Right atrium auricular region (tissue), 2 donors: ENCODE results near the gene CDSN. TPM values are rescaled to one million over a fixed set of nuclear protein-coding genes. Genes with fewer than 3 reads are reported as not detected.

Experiments used
- DNase-seq: peaks from one replicate; pipeline ENCODE4 v3.0.0-alpha.2; 2019; ENCODE audit warnings: low spot score
- H3K27ac ChIP-seq, 2 donors: fragments of 200-600 bp; sonication (generic); 1 replicate in 1 of 2; 2 replicates in 1 of 2; pipeline ENCODE4 v1.5.1; 2016 to 2019
- H3K27me3 ChIP-seq, 2 donors: fragments of 200-600 bp; sonication (generic); one replicate each; pipeline versions ENCODE4 v1.5.1 to v1.6.0; 2017 to 2019
- H3K36me3 ChIP-seq: fragments of 200-600 bp; sonication (generic); one replicate; pipeline ENCODE4 v1.5.1; 2016
- H3K4me1 ChIP-seq, 2 donors: fragments of 200-600 bp; sonication (generic); one replicate each; pipeline versions ENCODE4 v1.5.1 to v1.6.0; 2017 to 2019
- H3K4me3 ChIP-seq, 2 donors: fragments of 200-600 bp; sonication (generic); 1 replicate in 1 of 2; 2 replicates in 1 of 2; pipeline ENCODE4 v1.5.1; 2017 to 2019; ENCODE audit warnings: mild to moderate bottlenecking in 1 of 2, moderate library complexity in 1 of 2
- H3K9me3 ChIP-seq, 2 donors: fragments of 200-600 bp; sonication (generic); one replicate each; pipeline ENCODE4 v1.5.1; 2019
- total RNA-seq, 2 donors: library from RNA; depleted of rRNA; stranded (reverse); fragments of >200 nt; gene quantifications; one replicate each; pipeline ENCODE4 v1.1.0, GENCODE V29; 2016
- TF ChIP-seq, protein P1 (sequence below), 2 donors: fragments of 200-600 bp; sonication (generic); IDR thresholded peaks; one replicate each; pipeline ENCODE4 v1.5.1; 2019; ENCODE audit warnings: antibody characterized with exemption in 2 of 2

CDSN gene
- total RNA-seq, 2 donors from 2014 or later = not detected

DNA sequence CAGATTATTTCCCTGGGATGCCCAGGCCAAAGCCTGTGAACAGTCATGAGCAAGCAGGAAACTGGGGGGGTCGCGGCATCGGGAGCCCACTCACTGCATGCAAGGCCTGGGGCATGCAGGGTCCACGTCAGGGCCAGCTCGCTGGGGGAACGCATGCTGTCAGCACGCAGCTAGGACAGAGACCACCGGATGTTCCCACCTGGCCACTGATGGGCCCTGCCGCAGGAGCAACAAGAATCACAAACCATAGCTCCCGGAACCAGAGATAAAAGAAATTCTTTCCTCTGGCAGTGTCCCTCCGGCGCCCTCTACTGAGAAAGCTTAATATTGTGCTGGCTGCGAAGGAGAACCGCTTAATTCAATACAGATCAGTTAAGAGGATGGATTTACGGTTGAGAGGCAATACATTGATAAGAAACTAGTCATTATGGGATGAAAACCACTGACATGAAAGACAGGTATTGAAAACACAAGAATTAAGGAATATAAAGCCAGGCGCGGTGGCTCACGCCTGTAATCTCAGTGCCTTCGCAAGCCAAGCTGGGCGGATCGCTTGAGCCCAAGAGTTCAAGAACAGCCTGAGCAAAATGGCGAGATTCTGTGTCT is 40.5 kb downstream of the CDSN start:
- no peaks in the 10 kb centered on the region for H3K27me3 ChIP-seq
- TF ChIP-seq, protein P1, sequence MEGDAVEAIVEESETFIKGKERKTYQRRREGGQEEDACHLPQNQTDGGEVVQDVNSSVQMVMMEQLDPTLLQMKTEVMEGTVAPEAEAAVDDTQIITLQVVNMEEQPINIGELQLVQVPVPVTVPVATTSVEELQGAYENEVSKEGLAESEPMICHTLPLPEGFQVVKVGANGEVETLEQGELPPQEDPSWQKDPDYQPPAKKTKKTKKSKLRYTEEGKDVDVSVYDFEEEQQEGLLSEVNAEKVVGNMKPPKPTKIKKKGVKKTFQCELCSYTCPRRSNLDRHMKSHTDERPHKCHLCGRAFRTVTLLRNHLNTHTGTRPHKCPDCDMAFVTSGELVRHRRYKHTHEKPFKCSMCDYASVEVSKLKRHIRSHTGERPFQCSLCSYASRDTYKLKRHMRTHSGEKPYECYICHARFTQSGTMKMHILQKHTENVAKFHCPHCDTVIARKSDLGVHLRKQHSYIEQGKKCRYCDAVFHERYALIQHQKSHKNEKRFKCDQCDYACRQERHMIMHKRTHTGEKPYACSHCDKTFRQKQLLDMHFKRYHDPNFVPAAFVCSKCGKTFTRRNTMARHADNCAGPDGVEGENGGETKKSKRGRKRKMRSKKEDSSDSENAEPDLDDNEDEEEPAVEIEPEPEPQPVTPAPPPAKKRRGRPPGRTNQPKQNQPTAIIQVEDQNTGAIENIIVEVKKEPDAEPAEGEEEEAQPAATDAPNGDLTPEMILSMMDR (IDR thresholded peaks at IDR 0.05) = peak; percentile 69 to 85
- no peak overlapping the region for H3K27ac ChIP-seq
- DNase-seq = peak; percentile 82
- H3K4me3 ChIP-seq = peak overlapping the region in 1 of 2 donors; percentile 39
- H3K9me3 ChIP-seq = no peaks in the 10 kb centered on the region
- H3K4me1 ChIP-seq = peaks cover 0 to 8% of the 10 kb centered on the region in 2 donors
- H3K36me3 ChIP-seq = no peaks in the 10 kb centered on the region

DNA sequence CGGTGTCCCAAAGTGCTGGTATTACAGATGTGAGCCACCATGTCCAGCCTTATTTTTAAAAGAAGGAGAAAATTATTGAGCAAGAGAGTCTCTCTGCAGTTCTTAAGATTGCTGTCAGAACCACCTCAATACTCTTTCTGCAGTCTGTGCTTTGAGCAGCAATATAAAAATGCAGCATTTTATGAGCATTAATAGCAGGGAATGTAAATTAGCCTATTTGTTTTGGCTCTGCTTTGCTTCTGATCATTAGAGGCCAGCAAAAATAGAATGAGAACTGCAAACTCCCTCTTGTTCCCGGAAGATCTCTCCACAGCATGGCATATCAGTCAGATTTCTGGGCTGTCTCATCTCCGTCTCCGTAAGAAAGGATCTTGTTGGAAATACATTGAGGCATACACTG is 43.6 kb downstream of the CDSN start:
- Histone ChIP-seq H3K9me3 (no peaks in the 10 kb centered on the region), H3K27me3 (no peaks in the 10 kb centered on the region), H3K36me3 (no peaks in the 10 kb centered on the region), H3K4me3 (no peak overlapping the region), H3K27ac (no peak overlapping the region), H3K4me1 (peaks cover 0 to 13% of the 10 kb centered on the region in 2 donors)
- TF ChIP-seq, protein P1 (IDR thresholded peaks at IDR 0.05) = no peak
- no peak for DNase-seq

DNA sequence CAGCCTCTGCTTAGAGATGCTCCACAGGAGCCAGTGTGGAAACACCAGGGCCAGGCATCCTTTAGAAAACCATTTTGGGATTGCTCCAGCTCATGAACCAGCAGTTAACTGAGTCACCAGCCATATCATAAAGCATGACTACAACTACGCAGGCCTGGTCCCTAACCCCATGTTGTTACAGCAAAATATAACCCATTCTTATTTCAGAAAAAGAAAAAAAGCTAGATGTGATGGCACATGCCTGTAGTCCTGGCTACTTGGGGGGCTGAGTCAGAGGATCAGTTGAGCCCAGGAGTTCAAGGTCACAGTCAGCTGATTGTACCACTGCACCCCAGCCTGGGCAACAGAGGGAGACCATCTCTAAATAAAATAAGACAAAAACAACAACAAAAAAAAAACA is 44.7 kb downstream of the CDSN start:
- H3K4me1 ChIP-seq = peaks cover 0 to 13% of the 10 kb centered on the region in 2 donors
- DNase-seq = no peak
- H3K36me3 ChIP-seq = no peaks in the 10 kb centered on the region
- no peaks in the 10 kb centered on the region for H3K9me3 ChIP-seq
- no peaks in the 10 kb centered on the region for H3K27me3 ChIP-seq
- TF ChIP-seq, protein P1 (IDR thresholded peaks at IDR 0.05) = no peak
- no peak overlapping the region for H3K4me3 ChIP-seq
- H3K27ac ChIP-seq = no peak overlapping the region

DNA sequence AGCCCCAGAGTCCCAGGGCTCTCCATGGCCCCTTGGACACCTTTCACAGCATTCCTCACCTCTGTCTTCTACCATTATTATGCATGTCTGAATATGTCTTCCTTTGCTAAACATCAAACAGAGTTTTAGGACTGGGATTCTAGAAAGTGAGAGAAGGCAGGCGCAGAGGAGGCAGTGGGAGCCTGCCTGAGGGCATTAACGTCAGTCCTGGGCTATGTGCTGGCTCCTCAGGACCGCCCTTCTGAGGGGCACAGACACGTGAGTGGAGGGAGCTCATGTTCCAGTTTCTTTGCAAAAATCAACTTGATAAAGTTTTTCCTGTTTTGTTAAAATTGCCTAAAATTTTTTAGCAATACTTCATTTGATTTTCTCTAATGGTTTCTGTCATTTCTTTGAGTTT is 45.8 kb downstream of the CDSN start:
- Histone ChIP-seq H3K4me1 (peaks cover 0 to 6% of the 10 kb centered on the region in 2 donors), H3K4me3 (no peak overlapping the region), H3K27ac (no peak overlapping the region), H3K27me3 (no peaks in the 10 kb centered on the region), H3K36me3 (no peaks in the 10 kb centered on the region), H3K9me3 (no peaks in the 10 kb centered on the region)
- DNase-seq = no peak
- TF ChIP-seq, protein P1 (IDR thresholded peaks at IDR 0.05) = no peak

DNA sequence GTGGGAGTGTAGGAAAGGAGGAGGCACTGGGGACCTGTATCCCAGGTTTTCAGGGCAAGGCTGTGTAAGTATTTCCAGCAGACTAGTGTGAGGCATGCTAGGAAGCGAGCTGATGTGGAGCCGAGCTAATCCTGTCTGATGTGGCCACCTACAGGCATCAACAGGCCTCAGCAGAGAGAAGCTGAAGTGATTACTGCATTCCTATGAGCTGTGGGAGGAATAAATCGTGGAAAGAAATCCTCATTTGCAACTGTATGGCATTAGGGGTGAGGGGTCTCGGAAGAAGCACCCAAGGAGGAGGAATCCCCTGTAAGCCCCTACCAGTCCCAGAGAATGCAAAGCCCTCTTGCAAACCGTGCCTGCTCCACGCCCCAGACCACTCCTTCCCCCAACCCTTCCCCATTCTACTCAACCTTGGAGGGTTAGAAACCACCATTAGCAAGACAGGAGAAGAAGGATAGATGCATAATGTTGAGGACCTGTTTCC is 49.5 kb downstream of the CDSN start:
- Histone ChIP-seq H3K27me3 (no peaks in the 10 kb centered on the region), H3K9me3 (no peaks in the 10 kb centered on the region), H3K27ac (no peak overlapping the region), H3K4me1 (peaks cover 0 to 5% of the 10 kb centered on the region in 2 donors), H3K36me3 (no peaks in the 10 kb centered on the region), H3K4me3 (no peak overlapping the region)
- DNase-seq = no peak
- TF ChIP-seq, protein P1 (IDR thresholded peaks at IDR 0.05) = peak in 1 of 2 donors; percentile 65
